HepG2 (cell line): ENCODE data around the gene ABHD6. TPM values are rescaled to one million over a fixed set of nuclear protein-coding genes. Genes with fewer than 3 reads are reported as not detected.

Experiments
- ARID3A ChIP-seq: IDR thresholded peaks from 2 replicates; pipeline ENCODE4 v1.6.1; 2012; ENCODE audit warnings: low read depth, low read length, improper control_type of control experiment
- BORCS8-MEF2B ChIP-seq: sonication (generic); formaldehyde crosslinking; IDR thresholded peaks from 2 replicates; pipeline ENCODE4 v1.8.0; 2022; ENCODE audit warnings: mild to moderate bottlenecking, missing genetic modification reagents
- NCOR1 ChIP-seq: fragments of 200-600 bp; sonication (generic); IDR thresholded peaks from 2 replicates; pipeline ENCODE4 v1.7.0; 2017; ENCODE audit warnings: antibody characterized with exemption, low read length, borderline replicate concordance
- RFXANK ChIP-seq: IDR thresholded peaks from 2 replicates; pipeline ENCODE4 v1.6.1; 2016
- SOX6 ChIP-seq, 2 experiments: fragments of 450-650 bp in 1 of 2; sonication (generic) in 1 of 2; formaldehyde crosslinking in 1 of 2; IDR thresholded peaks; 2 replicates each; pipeline versions ENCODE4 v1.4.0 to v1.6.1; 2017 to 2020; ENCODE audit warnings: antibody characterized with exemption in 1 of 2, mild to moderate bottlenecking in 1 of 2, missing genetic modification reagents in 1 of 2
- SP4 ChIP-seq: sonication (generic); formaldehyde crosslinking; IDR thresholded peaks from 2 replicates; pipeline ENCODE4 v1.8.1; 2023; ENCODE audit warnings: mild to moderate bottlenecking, missing genetic modification reagents
- SRSF9 ChIP-seq: fragments of 200-400 bp; formaldehyde crosslinking; IDR thresholded peaks from 2 replicates; pipeline ENCODE4 v1.6.1; 2018; ENCODE audit warnings: borderline replicate concordance, mild to moderate bottlenecking, low read depth, low read length; ENCODE audit not compliant: insufficient read depth, poor library complexity, severe bottlenecking
- ZFP82 ChIP-seq: sonication (generic); formaldehyde crosslinking; IDR thresholded peaks from 2 replicates; pipeline ENCODE4 v1.5.1; 2020; ENCODE audit warnings: mild to moderate bottlenecking, missing genetic modification reagents, borderline replicate concordance
- ZNF224 ChIP-seq: sonication (generic); formaldehyde crosslinking; IDR thresholded peaks from 2 replicates; pipeline ENCODE4 v1.5.0; 2020; ENCODE audit warnings: mild to moderate bottlenecking, missing genetic modification reagents
- ZNF350 ChIP-seq: sonication (generic); formaldehyde crosslinking; IDR thresholded peaks from 2 replicates; pipeline ENCODE4 v1.4.0; 2020; ENCODE audit warnings: mild to moderate bottlenecking, low read depth, missing genetic modification reagents, borderline replicate concordance
- ZNF44 ChIP-seq: sonication (generic); formaldehyde crosslinking; IDR thresholded peaks from 2 replicates; pipeline ENCODE4 v1.5.1; 2020; ENCODE audit warnings: mild to moderate bottlenecking, missing genetic modification reagents
- ZNF772 ChIP-seq: sonication (generic); formaldehyde crosslinking; IDR thresholded peaks from 2 replicates; pipeline ENCODE4 v1.5.0; 2020; ENCODE audit warnings: mild to moderate bottlenecking, missing genetic modification reagents
- ZNF879 ChIP-seq: sonication (generic); formaldehyde crosslinking; IDR thresholded peaks from 2 replicates; pipeline ENCODE4 v1.8.1; 2023; ENCODE audit warnings: missing genetic modification reagents
- polyA plus RNA-seq, 8 experiments: library from polyadenylated mRNA; depleted of rRNA in 3 of 8; stranded (reverse) in 7 of 8; unstranded in 1 of 8; fragments of >200 nt; fragmentation: Illumina TruSeq in 4 of 8; extraction: Trizol in 4 of 8; gene quantifications; 2 replicates each; pipeline versions ENCODE4 v1.2.1 to v1.2.3, GENCODE V29; 2011 to 2016; ENCODE audit warnings: low read depth in 4 of 8, missing spikeins in 1 of 8, mixed read lengths in 1 of 8; ENCODE audit not compliant: insufficient read depth in 1 of 8
- total RNA-seq, 5 experiments: library from RNA; depleted of rRNA; stranded (reverse); fragments of >200 nt; fragmentation: Illumina TruSeq; extraction: Trizol; gene quantifications; 2 replicates each; pipeline ENCODE4 v1.2.3, GENCODE V29; 2016; ENCODE audit warnings: low read depth in 1 of 5
- TF ChIP-seq, protein P1 (sequence below): sonication (generic); formaldehyde crosslinking; IDR thresholded peaks from 2 replicates; pipeline ENCODE4 v1.4.0; 2020; ENCODE audit warnings: mild to moderate bottlenecking, missing genetic modification reagents
- TF ChIP-seq, protein P2 (sequence below): sonication (generic); formaldehyde crosslinking; IDR thresholded peaks from 2 replicates; pipeline ENCODE4 v1.4.0; 2020; ENCODE audit warnings: missing genetic modification reagents
- TF ChIP-seq, protein P3 (sequence below): sonication (generic); formaldehyde crosslinking; conservative IDR thresholded peaks from 2 replicates; pipeline ENCODE4 v1.8.0; 2022; ENCODE audit warnings: missing genetic modification reagents
- TF ChIP-seq, protein P4 (sequence below): sonication (generic); formaldehyde crosslinking; IDR thresholded peaks from 2 replicates; pipeline ENCODE4 v1.4.0; 2020; ENCODE audit warnings: mild to moderate bottlenecking, low read depth, missing genetic modification reagents

The ABHD6 gene
- total and polyA plus RNA-seq, 2 of the 13 experiments (the other 11 are each of a cell fraction or from before 2014, with no cell fraction given) = 9.0 to 17.2 TPM

GRCh38 chr3:58305882-58306711, 68.5 kb downstream of the ABHD6 start, which contains the start of the genes HTD2 and RPP14 (continued):
- TF ChIP-seq SRSF9 (no peak), ARID3A (no peak; the same call in 1 of the 2 replicates), RFXANK (CRISPR knock-in tag) (0 out of 2 replicates have a peak, but pooled peaks have one; percentile 38), ZFP82 (CRISPR knock-in tag) (no peak), ZNF879 (CRISPR knock-in tag) (no peak), ZNF772 (CRISPR knock-in tag) (peak; percentile 65), SOX6 (IDR thresholded peaks at IDR 0.05) (no peak), SOX6 (CRISPR knock-in tag; IDR thresholded peaks at IDR 0.05) (peak; percentile 72), BORCS8-MEF2B (CRISPR knock-in tag) (peak; percentile 67; the same call in 1 of the 2 replicates), NCOR1 (0 out of 2 replicates have a peak, but pooled peaks have one; percentile 45), ZNF224 (CRISPR knock-in tag) (peak; percentile 72; the same call in 1 of the 2 replicates), ZNF350 (CRISPR knock-in tag) (peak; percentile 93; the same call in 1 of the 2 replicates), ZNF44 (CRISPR knock-in tag) (0 out of 2 replicates have a peak, but pooled peaks have one; percentile 16), SP4 (peak; percentile 75; the same call in 1 of the 2 replicates)
- TF ChIP-seq, protein P1, sequence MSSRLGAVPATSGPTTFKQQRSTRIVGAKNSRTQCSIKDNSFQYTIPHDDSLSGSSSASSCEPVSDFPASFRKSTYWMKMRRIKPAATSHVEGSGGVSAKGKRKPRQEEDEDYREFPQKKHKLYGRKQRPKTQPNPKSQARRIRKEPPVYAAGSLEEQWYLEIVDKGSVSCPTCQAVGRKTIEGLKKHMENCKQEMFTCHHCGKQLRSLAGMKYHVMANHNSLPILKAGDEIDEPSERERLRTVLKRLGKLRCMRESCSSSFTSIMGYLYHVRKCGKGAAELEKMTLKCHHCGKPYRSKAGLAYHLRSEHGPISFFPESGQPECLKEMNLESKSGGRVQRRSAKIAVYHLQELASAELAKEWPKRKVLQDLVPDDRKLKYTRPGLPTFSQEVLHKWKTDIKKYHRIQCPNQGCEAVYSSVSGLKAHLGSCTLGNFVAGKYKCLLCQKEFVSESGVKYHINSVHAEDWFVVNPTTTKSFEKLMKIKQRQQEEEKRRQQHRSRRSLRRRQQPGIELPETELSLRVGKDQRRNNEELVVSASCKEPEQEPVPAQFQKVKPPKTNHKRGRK (CRISPR knock-in tag) = no peak
- TF ChIP-seq, protein P2, sequence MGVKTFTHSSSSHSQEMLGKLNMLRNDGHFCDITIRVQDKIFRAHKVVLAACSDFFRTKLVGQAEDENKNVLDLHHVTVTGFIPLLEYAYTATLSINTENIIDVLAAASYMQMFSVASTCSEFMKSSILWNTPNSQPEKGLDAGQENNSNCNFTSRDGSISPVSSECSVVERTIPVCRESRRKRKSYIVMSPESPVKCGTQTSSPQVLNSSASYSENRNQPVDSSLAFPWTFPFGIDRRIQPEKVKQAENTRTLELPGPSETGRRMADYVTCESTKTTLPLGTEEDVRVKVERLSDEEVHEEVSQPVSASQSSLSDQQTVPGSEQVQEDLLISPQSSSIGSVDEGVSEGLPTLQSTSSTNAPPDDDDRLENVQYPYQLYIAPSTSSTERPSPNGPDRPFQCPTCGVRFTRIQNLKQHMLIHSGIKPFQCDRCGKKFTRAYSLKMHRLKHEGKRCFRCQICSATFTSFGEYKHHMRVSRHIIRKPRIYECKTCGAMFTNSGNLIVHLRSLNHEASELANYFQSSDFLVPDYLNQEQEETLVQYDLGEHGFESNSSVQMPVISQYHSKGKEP (CRISPR knock-in tag) = peak; percentile 25; the same call in 1 of the 2 replicates
- TF ChIP-seq, protein P3, sequence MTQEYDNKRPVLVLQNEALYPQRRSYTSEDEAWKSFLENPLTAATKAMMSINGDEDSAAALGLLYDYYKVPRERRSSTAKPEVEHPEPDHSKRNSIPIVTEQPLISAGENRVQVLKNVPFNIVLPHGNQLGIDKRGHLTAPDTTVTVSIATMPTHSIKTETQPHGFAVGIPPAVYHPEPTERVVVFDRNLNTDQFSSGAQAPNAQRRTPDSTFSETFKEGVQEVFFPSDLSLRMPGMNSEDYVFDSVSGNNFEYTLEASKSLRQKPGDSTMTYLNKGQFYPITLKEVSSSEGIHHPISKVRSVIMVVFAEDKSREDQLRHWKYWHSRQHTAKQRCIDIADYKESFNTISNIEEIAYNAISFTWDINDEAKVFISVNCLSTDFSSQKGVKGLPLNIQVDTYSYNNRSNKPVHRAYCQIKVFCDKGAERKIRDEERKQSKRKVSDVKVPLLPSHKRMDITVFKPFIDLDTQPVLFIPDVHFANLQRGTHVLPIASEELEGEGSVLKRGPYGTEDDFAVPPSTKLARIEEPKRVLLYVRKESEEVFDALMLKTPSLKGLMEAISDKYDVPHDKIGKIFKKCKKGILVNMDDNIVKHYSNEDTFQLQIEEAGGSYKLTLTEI (CRISPR knock-in tag) = no peak
- TF ChIP-seq, protein P4, sequence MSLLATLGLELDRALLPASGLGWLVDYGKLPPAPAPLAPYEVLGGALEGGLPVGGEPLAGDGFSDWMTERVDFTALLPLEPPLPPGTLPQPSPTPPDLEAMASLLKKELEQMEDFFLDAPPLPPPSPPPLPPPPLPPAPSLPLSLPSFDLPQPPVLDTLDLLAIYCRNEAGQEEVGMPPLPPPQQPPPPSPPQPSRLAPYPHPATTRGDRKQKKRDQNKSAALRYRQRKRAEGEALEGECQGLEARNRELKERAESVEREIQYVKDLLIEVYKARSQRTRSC (CRISPR knock-in tag) = no peak
